ENCODE measurements around the gene BTK. TPM values are rescaled to one million over a fixed set of nuclear protein-coding genes. Genes with fewer than 3 reads are reported as not detected.

BTK gene
- total RNA-seq, 1 experiment from 2014 or later = 0.35 TPM

DNA sequence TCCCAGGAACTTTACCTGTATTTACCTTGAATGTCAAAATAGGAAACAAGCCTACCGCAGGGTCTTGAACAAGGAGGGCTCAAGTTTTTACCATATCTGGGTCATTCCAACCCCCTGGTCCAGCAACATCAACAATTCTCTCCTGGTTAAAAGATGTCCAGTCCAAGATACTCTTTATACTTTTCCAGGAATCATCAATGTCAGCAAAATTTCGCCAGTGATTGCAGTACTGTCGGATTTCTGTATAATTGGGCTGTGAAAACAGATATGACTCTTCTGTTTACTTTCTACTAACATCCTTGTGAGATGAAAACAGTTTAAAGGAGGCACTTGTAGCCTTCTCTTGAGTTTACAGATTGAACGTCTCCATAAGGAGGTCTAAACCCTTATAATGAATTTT, 12.7 kb upstream of the BTK start:
- H3K4me3 Mint-ChIP-seq = no peak overlapping the region
- Histone ChIP-seq H2AFZ (ENCODE audit: low read length) (no peak overlapping the region), H3K18ac (ENCODE audit: insufficient read length, low read depth, low read length) (no peak overlapping the region), H3K4me1 (ENCODE audit: insufficient read depth, low read length) (no peaks in the 10 kb centered on the region), H3K79me1 (ENCODE audit: insufficient read depth, low read depth, low read length, poor library complexity, severe bottlenecking) (no peaks in the 10 kb centered on the region), H2BK5ac (ENCODE audit: insufficient read length, low read length) (no peak overlapping the region), H3K4me2 (ENCODE audit: insufficient read depth, insufficient read length, low read length) (no peak overlapping the region), H3K23ac (ENCODE audit: insufficient read length, low read depth, low read length) (no peak overlapping the region), H3K56ac (ENCODE audit: insufficient read length, low read depth, low read length) (no peak overlapping the region), H3K14ac (ENCODE audit: insufficient read depth, low read length) (no peak overlapping the region), H3K9ac (ENCODE audit: extremely low read depth, insufficient read length, low read length) (no peak overlapping the region), H3K4ac (ENCODE audit: low read depth, low read length) (no peak overlapping the region), H2BK20ac (ENCODE audit: low read depth, low read length, poor library complexity, severe bottlenecking) (no peak overlapping the region), H2BK120ac (ENCODE audit: low read depth, low read length, poor library complexity, severe bottlenecking) (no peak overlapping the region), H3K27ac (ENCODE audit: insufficient read length, low read depth, low read length) (no peak overlapping the region), H4K20me1 (ENCODE audit: control insufficient read depth, insufficient read depth, insufficient read length) (no peaks in the 10 kb centered on the region), H2AK5ac (ENCODE audit: insufficient read length, low read length) (no peak overlapping the region), H3K23me2 (ENCODE audit: insufficient read length, low read depth, low read length, poor library complexity, severe bottlenecking) (no peaks in the 10 kb centered on the region), H3T11ph (ENCODE audit: low read length) (no peak overlapping the region), H3K27me3 (ENCODE audit: insufficient read depth, low read length) (no peaks in the 10 kb centered on the region), H4K5ac (ENCODE audit: insufficient read length, low read depth, low read length) (no peak overlapping the region), H3K79me2 (ENCODE audit: insufficient read depth, low read length) (no peaks in the 10 kb centered on the region), H3K9me3 (ENCODE audit: control insufficient read depth, low read depth, low read length) (peaks cover 32% of the 10 kb centered on the region), H2BK12ac (ENCODE audit: insufficient read length, low read depth, low read length) (no peak overlapping the region), H4K91ac (ENCODE audit: insufficient read length, low read depth, low read length) (no peak overlapping the region), H4K8ac (replicated peaks; ENCODE audit: insufficient read length, low read depth, low read length) (no peak overlapping the region), H2BK15ac (ENCODE audit: low read depth, low read length) (no peak overlapping the region)
- WGBS (ENCODE audit: extremely low coverage, insufficient read length, low lambda C conversion rate) = no CpG with 5 or more reads among the region's 4 CpGs
- H3K27ac Mint-ChIP-seq = no peak overlapping the region
- 0 out of 4 replicates have a peak, but pooled peaks cover 0 to 1% of the 10 kb centered on the region in 2 experiments for H3K4me1 Mint-ChIP-seq
- TF ChIP-seq, protein P1, sequence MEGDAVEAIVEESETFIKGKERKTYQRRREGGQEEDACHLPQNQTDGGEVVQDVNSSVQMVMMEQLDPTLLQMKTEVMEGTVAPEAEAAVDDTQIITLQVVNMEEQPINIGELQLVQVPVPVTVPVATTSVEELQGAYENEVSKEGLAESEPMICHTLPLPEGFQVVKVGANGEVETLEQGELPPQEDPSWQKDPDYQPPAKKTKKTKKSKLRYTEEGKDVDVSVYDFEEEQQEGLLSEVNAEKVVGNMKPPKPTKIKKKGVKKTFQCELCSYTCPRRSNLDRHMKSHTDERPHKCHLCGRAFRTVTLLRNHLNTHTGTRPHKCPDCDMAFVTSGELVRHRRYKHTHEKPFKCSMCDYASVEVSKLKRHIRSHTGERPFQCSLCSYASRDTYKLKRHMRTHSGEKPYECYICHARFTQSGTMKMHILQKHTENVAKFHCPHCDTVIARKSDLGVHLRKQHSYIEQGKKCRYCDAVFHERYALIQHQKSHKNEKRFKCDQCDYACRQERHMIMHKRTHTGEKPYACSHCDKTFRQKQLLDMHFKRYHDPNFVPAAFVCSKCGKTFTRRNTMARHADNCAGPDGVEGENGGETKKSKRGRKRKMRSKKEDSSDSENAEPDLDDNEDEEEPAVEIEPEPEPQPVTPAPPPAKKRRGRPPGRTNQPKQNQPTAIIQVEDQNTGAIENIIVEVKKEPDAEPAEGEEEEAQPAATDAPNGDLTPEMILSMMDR (conservative IDR thresholded peaks at IDR 0.05) = no peak
- H3K9me3 Mint-ChIP-seq = peaks cover 50 to 65% of the 10 kb centered on the region in 2 experiments
- H3K36me3 Mint-ChIP-seq (ENCODE audit: insufficient read depth in 1 of 3, low read depth in 3 of 3) = peaks cover 26 to 53% (median 53%) of the 10 kb centered on the region in 3 experiments
- no peaks in the 10 kb centered on the region; the same call in 1 of the 2 replicates for H3K27me3 Mint-ChIP-seq (ENCODE audit: low read depth)
- DNase-seq = no peak

Data from H9 (cell line).